NCI-H1694 (cell line): ENCODE measurements around the gene TBC1D4.
A peak's percentile ranks its signal among the peaks of the same experiment; 100 is the strongest.

Source experiments
- DNase-seq: peaks from one replicate; lab custom pipeline; 2025; lab: John Stamatoyannopoulos, UW

The TBC1D4 gene

DNA sequence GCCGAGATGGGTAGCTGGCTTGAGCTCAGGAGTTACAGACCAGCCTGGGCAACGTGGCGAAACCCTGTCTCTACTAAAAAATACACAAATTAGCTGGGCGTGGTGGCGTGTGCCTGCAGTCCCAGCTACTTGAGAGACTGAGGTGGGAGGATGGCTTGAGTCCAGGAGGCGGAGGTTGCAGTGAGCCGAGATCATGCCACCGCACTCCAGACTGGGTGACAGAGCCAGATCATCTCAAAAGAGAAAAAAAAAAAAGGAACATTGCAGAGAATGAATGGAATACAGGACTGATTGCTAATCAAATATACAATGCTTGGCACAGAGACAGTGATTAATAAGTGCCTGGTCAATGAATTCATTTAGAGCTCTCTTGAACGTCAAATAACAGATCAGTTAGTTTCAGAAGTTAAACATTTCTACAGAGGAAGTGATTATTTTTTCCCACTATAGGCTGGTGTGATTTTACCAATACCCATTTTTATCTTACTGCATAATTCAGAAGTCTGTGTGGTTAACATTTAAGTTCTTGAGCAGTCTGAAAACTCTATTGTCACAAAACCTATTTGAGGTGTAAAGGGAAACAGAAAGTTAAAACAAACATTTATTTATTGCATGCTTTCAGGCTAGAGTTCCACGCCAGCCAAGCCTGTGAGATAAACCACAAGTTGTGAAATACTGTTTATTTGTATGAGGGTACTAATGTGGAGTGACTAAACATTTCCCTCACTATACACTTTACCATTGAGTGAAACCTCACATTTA lies 7.7 kb upstream of the TBC1D4 start:
- no peak for DNase-seq

DNA sequence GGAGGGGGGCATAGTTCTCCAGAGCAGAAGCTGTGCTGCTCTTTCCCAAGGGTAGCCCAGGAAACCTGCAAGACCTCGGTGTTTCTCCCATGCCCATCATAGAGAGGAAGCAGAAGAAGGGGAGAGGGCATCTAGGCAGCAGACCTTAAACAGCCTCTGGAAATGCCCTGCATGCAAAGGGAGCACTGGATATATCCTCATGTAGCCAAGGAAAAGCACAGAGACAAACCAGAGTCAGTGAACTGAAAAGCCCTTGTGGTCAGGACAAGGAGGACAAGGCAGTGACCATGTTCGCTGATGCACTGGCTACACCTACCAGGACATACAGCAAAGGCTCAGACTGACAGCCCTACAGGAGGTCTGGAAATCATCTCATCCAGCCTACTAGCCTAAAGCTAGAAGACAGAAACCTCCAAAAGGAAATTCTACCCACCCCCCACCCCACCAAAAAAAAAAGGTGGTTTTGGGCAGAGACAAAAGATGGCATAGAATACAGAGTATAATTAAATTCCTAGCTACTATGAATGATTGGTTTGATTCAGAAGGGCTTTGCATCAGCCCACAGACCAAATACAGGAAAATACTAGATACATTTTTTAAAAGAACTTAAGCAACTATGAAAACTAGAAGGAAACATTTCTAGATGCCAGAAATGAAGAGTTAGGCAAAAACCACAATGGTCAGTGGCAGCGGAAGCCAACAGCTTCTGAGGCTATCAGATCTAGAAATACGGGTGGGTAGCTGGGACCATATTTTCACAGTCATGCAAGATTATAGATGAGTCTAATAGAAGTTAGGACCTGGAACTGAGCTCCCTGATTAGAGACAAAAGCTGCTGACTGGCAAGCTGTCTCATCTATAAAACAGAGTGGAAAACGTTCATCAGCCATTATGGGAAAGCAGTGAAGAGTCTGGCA lies 4.4 kb upstream of the TBC1D4 start:
- DNase-seq = no peak

DNA sequence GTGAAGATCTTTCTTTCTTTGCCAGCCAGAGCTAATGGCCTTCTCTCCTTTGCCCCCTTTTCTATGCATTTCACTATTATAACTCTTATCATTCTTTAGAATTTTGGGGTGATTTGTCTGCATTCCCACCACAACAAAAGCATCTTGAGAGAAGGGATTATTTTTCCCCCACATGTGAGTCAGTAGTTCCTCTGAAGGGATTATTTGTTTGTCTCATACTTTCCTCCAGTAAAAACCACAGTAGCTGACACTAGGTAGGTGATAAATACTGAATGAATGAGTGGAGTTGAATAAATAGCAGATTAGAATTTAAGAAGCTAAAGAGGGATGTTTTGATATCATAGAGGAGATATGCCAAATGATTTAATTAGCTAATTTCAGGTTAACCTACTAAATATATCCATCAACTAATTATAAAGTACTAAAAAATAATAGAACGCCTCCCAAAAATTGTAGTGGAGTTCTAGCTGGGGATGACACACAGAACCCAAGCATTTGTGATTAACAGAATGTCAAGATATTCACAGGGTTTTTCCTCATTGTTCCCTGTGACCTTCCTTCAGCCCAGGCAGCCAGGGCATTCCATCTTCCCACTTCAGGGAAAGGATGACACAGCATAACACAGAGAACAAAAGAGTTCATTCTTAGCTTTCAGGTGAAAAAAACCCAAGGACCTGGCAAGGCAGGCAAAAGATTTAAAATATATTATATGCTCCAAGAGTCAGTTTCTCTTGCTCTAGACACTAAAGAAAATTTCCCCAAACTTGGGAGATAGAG lies 3.5 kb upstream of the TBC1D4 start:
- no peak for DNase-seq

DNA sequence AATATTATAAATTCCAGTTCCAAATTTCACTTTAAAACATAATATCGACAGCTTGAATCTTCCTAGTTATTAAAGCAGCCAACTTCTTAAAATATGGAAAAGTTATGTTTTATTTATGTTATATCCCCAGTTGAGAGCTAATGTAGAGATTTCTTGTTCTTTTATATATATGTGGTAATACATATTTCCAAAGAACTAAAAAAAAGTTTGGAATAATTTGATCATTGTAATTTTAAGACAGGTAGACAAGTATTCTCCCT lies 781 bp upstream of the TBC1D4 start:
- DNase-seq = no peak

DNA sequence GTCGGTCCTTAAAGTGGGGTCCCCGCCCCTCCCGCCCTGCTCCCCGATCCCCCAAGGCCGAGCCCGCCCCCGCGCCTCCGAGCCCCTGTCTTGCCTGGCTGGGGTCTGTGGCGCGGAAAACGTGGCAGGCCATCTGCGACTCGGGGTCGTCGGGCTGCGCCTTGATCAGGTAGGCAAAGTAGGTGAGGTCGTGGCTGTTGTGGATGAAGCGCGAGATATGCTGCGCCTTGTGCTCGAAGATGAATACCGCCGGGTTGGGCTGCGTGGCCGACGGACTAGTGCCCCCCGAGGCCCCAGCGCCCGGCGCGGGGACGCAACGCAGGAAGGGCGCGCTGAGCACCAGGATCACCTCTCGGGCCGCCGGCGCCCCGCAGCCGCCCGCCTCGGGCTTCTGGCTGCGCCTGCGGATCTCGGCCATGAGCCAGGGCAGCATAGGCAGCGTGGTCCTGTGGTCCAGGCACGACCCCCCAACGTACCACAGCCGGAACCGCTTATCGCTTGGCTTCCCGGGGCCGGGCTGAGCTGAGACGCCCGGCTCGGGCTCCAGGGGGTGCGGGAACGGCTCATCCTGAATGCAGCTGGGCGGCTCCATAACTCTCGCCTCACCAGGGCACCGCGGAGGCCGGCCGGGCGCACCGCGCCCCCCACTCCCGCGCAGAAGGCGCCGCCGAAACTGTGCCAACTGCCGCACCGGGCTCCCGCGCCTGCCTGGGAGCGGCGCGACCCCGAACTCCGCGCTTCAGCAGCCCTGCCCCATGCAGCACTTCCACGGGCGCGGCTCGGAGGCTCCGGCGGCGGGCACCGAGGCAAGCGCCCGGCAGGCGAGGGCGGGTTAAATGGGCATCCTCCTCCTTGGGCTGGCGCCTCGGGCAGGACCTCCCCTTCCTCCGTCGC lies 546 bp downstream of the TBC1D4 start:
- DNase-seq = no peak

DNA sequence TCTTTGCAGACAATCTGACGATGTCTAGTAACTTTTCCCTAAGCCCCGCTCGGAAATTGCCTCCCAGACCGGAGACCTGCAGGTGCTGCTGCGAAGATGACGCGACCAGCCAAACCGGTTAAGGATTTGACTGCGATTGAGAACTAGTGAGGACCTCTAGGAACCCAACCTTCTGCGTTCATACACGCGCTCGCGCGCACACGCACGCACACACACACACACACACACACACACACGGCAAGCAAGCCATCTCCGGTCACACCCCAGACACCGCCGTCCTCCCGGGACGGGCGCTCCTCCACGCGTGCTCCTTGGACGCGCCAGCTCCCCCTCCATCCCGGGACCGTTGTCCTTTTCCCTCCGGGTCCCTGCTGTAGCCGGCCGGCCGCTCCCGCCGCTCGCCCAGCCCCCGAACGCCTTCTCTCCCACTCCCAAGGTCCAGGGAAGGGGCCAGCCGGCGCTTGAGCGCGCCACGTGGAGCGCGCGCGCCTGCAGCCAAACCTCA lies 1.2 kb downstream of the TBC1D4 start:
- DNase-seq = peak; percentile 19

DNA sequence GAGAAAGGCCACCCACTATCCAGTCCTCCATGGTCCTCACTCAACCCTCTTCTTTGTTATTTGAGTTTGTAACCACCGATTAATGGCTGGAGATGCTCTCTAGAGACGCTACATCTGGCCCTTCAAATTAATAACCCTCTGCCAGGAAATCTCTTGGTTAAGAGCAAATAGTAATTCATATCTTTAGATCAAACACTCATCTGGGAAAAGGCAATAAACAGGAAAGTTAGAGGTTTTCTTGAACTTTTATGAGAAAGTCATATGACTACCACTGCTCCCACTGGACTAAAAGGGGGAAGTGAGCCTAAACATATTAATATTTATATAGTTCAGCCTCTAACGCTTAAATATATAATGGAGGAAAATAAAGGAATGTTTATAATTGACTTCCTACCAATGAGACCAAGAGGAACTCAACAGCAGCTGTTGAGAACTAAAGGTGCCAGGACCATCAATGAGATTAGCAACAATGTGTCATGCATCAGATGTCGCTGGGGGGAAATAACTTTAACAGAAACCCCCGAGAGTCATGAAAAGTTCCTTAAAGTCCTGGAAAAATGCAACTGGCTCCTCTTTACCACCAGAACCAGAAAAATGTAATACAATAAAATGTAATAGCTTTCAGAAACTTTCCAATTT lies 2.7 kb downstream of the TBC1D4 start:
- DNase-seq = no peak

DNA sequence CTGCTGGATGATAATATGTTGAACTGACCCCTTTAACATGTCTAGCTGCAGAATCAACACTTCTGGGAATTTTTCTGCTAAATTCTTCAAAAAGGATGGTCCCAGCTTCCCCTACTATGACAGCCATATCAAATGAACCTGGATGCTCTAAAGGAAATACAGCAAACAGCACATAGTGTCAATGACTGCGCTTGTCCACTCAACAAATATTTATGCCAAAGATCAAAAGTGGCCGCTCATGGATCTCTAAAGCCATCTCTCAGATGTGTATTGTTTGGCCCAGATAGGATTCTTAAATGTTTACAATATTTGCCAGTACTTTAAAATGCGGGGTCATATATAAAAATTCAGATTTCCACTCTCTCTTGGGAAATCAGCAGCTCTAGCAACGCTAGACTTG lies 3.3 kb downstream of the TBC1D4 start:
- DNase-seq = no peak

DNA sequence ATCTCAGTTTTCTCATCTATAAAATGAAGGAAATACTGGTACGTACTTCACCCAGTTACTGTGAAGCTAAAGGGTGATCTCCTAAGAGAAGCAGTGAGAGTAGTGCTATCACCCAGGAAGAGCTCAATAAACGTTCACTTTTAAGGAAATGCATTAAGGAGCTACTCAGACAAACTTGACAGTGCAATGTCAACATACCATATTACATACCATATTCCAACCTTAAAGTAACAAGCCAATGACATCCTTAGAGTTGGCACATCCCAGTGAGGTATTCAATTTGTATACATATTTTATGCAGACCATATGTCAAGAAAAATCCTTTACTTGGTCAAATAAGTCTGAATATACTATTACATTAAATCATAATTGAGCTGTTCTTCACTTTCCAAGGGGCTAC lies 7.0 kb downstream of the TBC1D4 start:
- no peak for DNase-seq

DNA sequence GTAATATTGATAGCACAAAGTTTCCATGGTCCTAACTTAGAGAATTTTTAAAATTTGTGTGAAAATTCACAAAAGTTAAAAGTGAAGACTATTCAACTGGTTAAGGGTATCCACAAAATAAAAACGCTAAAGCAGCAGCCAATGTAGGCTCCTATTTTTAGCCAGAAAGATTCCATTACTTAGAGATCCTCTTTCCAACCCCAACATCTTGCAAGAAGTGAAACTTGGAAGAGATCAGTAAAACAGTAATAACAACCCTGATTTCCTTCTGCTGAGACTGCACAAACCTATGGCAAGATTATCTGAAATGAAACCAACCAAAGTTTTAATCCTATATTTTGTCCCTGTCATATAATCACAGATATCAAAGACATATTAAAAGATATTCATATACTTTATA lies 8.5 kb downstream of the TBC1D4 start:
- no peak for DNase-seq

DNA sequence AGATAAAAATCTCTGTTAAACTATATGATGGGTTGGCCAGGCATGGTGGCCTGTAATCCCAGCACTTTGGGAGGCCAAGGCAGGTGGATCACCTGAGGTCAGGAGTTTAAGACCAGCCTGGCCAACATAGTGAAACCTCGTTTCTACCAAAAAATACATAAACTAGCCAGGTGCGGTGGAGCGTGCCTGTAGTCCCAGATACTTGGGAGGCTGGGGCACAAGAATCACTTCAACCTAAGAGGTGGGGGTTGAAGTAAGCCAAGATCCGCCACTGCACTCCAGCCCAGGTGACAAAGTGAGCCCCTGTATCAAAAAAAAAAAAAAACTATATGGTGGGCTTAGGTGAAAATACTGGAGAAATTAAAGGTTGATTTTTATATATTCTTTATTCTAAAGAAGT lies 11.3 kb downstream of the TBC1D4 start:
- no peak for DNase-seq

DNA sequence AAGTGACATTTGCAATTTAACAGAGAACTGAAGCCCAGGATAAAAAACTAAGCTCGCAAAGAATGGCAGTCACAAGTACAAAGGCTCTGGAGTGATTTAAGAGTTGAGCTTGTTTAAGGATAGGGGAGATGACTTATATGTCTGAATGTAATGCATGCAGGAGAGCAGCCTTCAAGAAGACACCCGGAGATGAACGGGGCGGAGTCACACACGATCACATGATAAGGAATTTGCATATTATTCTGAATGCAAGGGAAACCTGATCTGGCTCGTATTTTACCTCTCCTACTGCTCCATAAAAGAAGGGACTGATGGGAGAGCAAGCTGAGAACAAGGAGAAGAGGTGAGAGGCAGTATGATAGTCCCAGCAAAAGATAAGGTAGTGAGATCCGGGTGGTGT lies 12.9 kb downstream of the TBC1D4 start:
- no peak for DNase-seq

DNA sequence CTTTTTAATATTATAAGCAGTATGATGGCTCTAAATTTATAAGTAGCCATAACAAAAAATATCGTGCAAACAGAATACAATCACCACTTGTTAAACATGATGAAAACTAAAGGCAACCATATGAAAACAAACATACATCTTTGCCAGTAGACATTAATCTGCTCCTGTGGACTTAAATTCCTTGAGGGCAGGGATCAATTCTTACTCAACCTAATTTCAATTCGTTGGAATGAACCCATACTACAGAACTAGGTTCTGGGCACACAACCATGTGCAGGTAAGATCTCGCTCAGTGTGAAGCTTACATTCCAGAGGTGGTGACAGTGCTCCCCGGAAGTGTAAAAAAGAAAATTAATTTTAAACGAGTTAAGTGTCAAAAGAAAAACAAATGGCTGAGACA lies 13.4 kb downstream of the TBC1D4 start:
- DNase-seq = no peak

DNA sequence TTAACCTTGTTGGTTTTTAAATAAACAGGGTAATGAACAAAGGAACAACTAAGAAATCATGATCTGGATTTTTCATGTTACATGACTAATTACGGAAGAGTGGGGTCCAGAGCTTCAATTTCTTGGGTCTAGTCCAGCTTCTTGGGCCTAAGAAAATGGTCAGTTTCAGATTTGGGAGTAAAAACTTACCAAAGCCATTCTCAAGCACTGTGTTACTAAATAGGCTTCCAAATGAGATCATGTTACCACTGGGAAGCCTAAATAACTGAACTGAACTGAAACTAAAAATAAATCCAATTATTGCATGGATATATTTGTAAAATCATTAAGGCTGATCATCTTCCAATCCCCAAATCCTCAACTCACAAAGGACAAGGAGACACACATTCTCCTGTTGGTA lies 13.9 kb downstream of the TBC1D4 start:
- no peak for DNase-seq

DNA sequence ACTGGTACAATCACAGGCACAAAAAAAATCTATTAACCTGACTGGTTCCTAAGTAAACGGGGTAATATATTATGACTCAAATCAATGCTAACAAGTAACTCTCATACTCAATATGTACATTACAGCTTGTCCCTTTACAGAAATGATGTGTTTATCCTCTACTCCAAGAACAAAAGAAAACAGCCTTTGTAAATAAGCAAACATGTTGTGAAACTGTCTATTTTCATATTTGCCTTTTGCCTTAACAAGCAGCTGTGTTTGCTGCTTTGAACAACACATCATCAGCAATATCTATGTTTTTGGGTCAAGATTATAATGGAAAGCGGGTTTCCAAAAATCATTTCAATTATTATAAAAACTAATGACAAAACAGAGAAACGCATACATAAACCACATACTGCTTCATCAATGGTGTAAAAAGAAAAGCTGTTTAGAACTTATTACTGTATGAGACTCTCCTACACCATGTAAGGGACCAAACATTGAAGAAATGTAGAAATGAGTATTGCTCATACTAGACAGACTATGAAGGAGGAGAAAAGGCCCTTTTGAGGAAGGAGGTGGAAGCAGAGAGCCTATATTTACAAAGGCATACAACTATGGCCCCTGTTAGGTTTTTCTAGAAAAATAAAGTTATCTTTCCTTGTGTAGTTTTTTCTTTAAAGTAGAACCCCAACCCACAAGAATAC lies 14.8 kb downstream of the TBC1D4 start:
- DNase-seq = no peak

DNA sequence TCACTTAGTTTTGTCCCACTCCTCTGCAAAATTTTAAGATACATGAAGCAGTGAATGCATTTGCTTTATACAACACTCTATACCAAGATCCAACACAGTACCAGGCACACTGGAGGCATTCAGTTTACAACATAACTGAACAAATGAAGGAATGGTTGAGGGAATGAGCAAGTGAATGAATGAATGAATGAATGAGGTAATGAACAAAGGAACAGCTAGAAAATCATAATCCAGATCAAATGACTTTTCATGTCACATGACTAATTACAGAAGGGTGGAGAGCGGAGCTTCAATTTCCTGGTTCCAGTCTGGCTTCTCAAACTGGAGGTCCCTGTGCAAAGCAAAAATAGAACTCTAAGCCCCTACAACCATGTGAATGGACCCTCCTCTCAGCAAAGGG lies 16.7 kb downstream of the TBC1D4 start:
- DNase-seq = no peak

DNA sequence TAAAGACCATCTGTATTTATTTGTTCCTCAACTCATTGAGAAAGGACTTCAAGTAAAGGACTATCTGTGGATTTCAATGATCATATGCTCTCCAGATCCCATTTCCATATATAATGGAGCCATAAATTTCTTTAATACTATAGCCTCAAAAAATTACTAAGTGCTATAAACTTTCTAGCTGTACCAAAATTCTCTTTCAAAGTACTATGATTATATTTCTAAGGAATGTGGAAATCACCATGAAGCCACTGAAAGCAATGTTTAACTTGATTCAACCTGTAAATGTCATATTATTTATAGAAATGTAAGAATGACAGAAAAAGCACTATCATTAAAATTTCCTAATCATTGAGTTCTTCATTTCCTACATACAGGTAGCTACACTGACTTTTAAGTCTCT lies 20.7 kb downstream of the TBC1D4 start:
- no peak for DNase-seq

DNA sequence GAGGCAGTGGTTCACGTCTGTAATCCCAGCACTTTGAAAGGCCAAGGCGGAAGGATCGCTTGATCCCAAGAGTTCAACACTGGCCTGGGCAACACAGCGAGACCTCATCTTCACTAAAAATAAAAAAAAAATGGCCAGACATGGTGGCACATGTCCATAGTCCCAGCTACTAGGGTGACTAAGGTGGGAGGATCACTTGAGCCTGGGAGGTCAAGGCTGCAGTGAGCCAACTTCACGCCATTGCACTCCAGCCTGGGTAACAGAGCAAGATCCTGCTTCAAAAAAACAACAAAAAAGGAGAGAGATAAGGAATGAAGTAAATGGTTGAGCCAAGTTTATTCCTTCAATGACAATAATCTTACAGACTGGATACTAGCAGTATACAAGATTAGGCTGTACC lies 21.3 kb downstream of the TBC1D4 start:
- DNase-seq = no peak

DNA sequence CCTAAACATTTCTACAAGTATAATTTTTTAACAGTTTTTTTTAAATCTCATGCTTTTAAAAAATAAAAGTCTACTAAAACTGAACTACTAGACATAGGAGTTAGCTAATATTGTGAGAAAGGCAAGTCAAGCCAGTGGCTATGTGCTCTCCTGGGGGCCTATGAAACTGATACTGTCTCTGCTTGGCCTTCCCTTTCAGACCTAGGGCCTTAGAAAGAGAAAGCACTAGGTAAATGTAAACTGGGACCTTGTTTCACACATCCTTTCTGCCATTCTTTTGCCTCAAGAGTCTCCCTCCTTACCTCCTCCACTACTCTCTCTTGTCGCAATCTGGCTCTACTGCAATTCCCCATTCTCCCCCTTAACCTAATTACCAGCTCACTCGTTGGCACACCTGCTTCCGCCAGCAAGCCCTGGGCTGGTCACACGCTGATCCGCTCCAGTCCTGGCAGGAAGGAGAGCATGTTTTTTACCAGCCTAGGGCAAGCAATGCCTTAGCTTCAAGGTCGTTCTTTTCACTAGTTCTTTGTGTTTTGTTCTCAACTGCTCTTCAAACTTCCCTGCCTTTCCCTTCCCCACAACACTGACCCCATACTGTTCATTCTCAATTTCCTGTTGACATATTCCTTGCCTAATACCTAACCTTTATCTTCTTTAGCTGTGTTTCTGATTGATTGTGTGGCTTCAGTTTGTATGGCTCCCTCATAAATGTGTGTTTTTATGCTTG lies 23.1 kb downstream of the TBC1D4 start:
- DNase-seq = no peak

DNA sequence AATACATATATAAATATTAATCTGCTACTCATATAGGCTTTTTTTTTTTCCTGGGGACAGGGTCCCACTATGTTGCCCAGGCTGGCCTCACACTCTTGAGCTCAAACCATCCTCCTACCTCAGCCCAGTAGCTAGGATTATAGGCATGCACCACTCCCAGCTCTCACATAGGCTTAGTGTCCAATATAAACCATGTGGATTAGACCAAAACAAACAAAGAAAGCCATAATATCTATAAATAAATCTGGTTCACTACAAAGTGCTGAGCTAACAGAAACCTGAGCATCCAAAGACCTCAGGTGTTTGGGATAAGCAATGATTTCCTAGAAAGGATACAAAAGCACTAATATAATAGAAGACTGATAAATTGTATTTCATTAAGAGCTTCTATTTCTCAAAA lies 26.0 kb downstream of the TBC1D4 start:
- no peak for DNase-seq
